HG03571 (cell line): ENCODE data around the gene HOXD13.

Source experiments
- ATAC-seq: cut with Tn5 transposase; IDR thresholded peaks from one replicate; pipeline ENCODE4 v1.9.1; 2021; ENCODE audit not compliant: unreplicated experiment

Gene HOXD13

DNA sequence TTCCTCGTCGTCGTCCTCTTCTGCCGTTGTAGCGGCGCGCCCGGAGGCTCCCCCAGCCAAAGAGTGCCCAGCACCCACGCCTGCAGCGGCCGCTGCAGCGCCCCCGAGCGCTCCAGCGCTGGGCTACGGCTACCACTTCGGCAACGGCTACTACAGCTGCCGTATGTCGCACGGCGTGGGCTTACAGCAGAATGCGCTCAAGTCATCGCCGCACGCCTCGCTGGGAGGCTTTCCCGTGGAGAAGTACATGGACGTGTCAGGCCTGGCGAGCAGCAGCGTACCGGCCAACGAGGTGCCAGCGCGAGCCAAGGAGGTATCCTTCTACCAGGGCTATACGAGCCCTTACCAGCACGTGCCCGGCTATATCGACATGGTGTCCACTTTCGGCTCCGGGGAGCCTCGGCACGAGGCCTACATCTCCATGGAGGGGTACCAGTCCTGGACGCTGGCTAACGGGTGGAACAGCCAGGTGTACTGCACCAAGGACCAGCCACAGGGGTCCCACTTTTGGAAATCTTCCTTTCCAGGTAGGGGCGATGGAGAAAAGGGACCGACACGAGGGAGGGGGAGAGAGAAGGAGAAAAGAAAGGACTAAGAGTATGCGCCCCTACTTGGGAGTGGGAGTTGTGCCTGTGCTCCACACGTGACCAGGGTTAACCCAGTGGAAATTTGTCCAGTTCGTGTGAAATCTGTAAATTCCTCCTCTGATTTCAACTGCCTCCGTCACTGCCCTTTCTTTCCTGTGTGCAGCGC lies 800 bp downstream of the HOXD13 start:
- no peak for ATAC-seq

DNA sequence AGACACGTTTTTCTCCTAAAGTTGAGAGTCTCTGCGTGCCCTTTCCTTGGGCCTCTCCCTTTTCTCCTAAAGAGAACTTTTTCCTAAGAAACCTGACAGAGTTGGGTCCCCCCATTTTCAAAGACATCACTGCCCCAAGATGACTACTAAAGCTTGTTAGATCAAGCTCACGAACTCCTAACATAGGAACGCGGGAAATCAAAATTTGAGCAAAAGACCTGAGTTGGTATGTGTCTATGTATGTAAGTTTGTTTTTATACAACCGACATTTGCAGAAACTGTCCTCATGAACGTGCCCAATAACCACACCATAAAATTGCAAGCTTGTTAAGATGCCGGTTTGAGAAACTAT lies 1.4 kb downstream of the HOXD13 start:
- ATAC-seq, result no peak

DNA sequence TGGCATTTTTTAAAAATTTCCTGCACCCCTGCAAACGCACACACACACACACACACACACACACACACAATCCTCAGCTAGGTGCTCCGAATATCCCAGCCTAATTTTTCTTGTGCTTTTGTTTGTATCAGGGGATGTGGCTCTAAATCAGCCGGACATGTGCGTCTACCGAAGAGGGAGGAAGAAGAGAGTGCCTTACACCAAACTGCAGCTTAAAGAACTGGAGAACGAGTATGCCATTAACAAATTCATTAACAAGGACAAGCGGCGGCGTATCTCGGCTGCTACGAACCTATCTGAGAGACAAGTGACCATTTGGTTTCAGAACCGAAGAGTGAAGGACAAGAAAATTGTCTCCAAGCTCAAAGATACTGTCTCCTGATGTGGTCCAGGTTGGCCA lies 1.8 kb downstream of the HOXD13 start:
- no peak for ATAC-seq

GRCh38 chr2:176095421-176095820 lies 2.9 kb downstream of the HOXD13 start:
- ATAC-seq, result no peak

GRCh38 chr2:176096243-176096985 lies 3.9 kb downstream of the HOXD13 start:
- no peak for ATAC-seq

DNA sequence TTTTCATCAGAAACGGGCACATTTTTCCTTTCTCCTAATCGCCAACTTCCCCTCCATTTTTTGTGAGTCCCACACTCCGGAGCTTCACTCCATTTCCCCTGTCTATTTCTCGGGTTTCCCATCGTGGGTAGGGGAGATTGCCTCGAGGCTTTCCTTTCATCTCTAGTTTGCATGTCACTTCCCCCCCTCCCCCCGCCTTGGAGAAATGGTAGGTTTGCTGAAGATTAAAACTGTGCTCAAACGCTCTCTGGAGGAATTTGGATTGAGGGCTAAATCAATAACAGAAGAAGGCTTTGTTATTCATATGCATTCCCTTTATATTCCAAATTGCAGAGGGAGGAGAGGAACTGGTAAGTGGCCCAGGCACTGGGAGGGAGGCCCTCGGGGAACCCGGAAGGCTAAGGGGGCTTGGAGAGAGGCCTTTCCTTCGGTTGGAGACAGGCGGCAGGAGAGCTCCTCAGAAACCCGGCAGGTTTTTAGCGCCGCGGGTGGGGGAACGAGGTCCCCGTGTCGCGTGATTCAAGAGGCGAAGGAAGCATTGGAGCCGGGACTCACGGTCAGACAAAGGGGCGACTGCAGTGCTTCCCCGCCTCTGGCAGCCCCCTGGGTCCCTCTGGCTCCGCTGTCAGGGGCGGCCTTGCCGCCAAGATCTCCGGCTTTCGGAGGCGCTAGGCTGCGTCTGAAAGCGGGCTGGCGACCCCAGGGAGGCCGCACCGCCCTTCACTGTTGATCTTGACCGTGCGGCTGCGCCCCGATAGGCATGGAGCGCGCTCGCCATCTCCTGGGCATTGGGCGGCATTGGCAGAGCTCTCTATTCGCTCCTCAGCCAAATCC lies 4.7 kb downstream of the HOXD13 start:
- no peak for ATAC-seq

- no peak for ATAC-seq
Observed at GRCh38 chr2:176097820-176098365, 5.4 kb downstream of the HOXD13 start.

- ATAC-seq, result no peak
Observed at GRCh38 chr2:176098366-176099158, 6.0 kb downstream of the HOXD13 start.

- no peak for ATAC-seq
Observed at GRCh38 chr2:176099159-176099727, 6.7 kb downstream of the HOXD13 start.

- no peak for ATAC-seq
Observed at GRCh38 chr2:176099728-176100546, 7.4 kb downstream of the HOXD13 start, which contains the start of gene HOXD12. Gene HOXD12 (plus strand): TSS chr2:176099795. CDS start chr2:176099802, 7 bp downstream.

GRCh38 chr2:176100547-176101140 lies 8.1 kb downstream of the HOXD13 start:
- no peak for ATAC-seq

DNA sequence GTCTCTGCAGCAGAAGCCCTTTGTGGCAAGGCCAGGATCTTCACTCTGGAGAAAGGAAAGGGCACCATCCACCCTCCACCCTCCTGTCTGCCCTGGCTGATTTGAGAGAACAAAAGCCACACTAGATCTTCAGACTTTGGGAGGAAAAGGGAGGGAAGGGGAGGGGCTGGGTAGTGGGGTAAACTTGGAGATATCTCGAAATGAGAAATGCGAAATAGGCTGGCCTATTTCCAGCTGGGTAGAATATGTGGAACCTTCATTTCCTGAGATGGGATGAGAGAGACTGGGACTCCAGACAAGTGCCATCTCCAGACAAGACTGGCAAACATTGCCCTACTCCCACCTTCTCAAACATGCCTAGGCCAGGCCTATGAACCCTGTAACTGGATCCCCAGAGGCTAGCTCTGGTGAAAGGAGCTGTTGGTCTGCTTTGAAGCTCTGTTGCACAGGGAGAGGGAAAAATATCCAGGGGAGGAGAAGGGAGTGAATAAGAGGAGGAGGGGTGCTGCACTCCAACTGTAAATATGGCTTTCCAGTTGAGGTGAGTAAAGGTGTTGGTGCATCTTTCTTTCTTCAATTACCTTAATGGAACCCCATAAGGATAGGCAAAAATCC lies 8.8 kb downstream of the HOXD13 start:
- no peak for ATAC-seq

GRCh38 chr2:176101842-176102241 lies 9.3 kb downstream of the HOXD13 start:
- no peak for ATAC-seq

DNA sequence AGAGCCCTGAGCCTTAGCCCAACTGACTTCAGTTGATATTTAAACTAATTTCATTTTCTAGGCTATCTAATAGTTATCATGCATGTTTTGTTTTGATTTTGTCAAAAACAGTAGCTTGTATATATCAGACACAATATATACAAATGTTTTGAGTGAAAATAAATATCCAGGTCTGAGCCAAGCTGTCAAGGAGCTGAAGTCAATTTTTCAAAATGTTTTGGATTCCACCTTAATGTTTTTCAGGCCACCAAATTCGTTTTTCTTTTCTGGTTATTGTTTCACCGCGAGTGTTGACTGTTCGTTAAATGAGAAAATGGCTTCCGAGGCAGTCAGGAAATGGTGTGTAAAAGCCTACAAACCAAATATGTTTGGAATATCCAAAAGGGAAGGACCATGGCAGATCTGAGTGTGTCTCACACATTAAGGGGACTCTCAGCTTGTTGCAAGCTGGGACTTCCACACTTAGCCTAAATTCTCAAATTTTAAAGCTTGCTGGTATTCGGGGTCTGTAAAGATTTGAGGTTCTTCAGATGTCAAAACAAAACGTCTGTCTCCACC lies 9.9 kb downstream of the HOXD13 start:
- ATAC-seq, result no peak

DNA sequence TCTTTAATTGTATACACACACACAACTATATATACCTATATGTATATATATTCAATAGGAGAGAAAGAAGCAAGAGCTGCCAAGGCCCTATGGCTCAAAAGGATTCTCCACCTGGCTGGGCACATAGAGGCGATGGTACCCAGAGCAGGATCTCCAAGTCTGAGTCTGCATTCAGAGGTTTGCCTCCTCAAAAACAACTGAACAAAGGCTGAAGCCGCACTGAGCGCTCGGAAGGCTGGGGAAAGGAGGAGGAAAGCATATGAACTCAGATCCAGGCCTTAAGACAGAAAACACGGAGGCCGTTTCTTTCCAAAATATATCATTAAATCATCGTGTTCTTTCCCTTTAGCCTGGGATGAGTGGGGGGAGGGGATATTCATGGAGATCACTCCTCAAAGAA lies 10.7 kb downstream of the HOXD13 start:
- ATAC-seq, result no peak

DNA sequence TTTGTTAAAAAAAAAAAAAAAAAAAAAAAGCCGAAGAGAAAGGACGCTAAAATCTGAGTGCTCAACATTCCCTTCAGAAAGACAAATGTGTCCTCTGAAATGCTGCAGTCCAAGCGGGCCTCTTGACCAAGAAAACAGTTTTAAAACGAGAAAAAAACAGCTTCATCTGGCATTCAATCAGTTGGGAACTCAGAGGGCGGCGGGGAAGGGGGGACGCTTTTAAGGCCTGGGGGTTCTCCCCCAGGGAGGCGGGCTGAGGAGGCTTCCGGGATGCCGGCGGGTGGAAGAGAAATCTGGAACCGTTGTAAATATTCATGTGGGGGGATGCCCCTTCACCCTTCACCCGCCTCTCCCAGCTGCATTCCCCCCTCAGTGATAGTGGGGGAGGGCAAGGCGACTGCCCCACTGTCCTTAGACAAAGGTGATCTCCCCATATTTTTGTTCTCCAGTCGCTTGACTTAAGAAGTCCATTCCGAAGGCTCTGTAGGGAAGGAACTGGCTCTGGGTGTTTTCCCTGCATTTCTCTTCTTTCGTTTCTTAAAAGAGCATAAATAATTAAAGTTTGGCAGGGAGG lies 11.3 kb downstream of the HOXD13 start:
- ATAC-seq, result no peak

- ATAC-seq, result no peak
Observed at GRCh38 chr2:176104316-176105077, 12.0 kb downstream of the HOXD13 start.
